ENCODE data around the gene PTGFRN.

GRCh38 chr1:116915086-116915661, 5.5 kb downstream of the PTGFRN start:
- no peak for TF ChIP-seq CTCF (IDR thresholded peaks at IDR 0.05)
- TF ChIP-seq POLR2AphosphoS5 (IDR thresholded peaks at IDR 0.05) = peak; percentile 11
